ENCODE data around the gene GAL3ST3. TPM values are rescaled to one million over a fixed set of nuclear protein-coding genes. Genes with fewer than 3 reads are reported as not detected.

Gene GAL3ST3
- polyA plus RNA-seq, 3 donors: not detected

- peak overlapping the region; percentile 80 for H2AFZ ChIP-seq (ENCODE audit: insufficient read depth, low read depth, low read length, poor library complexity, severe bottlenecking)
- intact Hi-C loops (cut with micrococcal nuclease): loop anchor here in 1 of 2 donors (2.0 to 5.0 kb wide), 2 partner anchors 20 to 35 kb away; partner anchors contain the start of genes BANF1 and EIF1AD
- Mint-ChIP-seq H3K4me1 (peaks cover 31% of the 10 kb centered on the region), H3K27ac (peak overlapping the region in 5 of 7 donors; percentile 30 to 93 (median 77)), H3K4me3 (peak overlapping the region; percentile 57 to 84), H3K27me3 (ENCODE audit: low read depth in 3 of 3) (peaks cover 11 to 14% (median 13%) of the 10 kb centered on the region in 3 donors), H3K36me3 (peaks cover 9 to 12% of the 10 kb centered on the region in 2 donors), H3K9me3 (peaks cover 0 to 2% (median 0%) of the 10 kb centered on the region in 7 donors)
- H3K4me1 ChIP-seq (ENCODE audit: control insufficient read depth in 1 of 2, insufficient read depth in 2 of 2, low read length in 2 of 2): peaks cover 31 to 32% of the 10 kb centered on the region in 2 donors
- peak; percentile 65 to 76 (median 70) for DNase-seq
- H4K20me1 ChIP-seq (ENCODE audit: insufficient read depth, low read length): no peaks in the 10 kb centered on the region
- peaks cover 0 to 5% of the 10 kb centered on the region in 2 donors for H3K36me3 ChIP-seq (replicated peaks in 1 of 2; ENCODE audit: control insufficient read depth in 1 of 2, insufficient read depth in 2 of 2, low read length in 2 of 2)
- no peak overlapping the region for H3K27ac ChIP-seq (ENCODE audit: low read depth in 1 of 2, low read length in 2 of 2)
- H3K9me3 ChIP-seq (replicated peaks in 1 of 2; ENCODE audit: control insufficient read depth in 1 of 2, insufficient read depth in 1 of 2, low read length in 2 of 2): no peaks in the 10 kb centered on the region
- H3K79me2 ChIP-seq (ENCODE audit: insufficient read depth, low read length): peaks cover 11% of the 10 kb centered on the region
- WGBS (ENCODE audit: insufficient coverage): 17% methylated on average over 45 of the region's 46 CpGs
- peak overlapping the region; percentile 69 for H3K4me2 ChIP-seq (replicated peaks; ENCODE audit: extremely low read depth, low read length, poor library complexity, severe bottlenecking)
- H3K27me3 ChIP-seq (ENCODE audit: control insufficient read depth in 2 of 2, insufficient read depth in 2 of 2, low read length in 2 of 2): peaks cover 0 to 4% of the 10 kb centered on the region in 2 donors
- H3K4me3 ChIP-seq (replicated peaks in 1 of 3; ENCODE audit: low read depth in 2 of 3, low read length in 3 of 3): peak overlapping the region in 1 of 3 experiments; percentile 42
- peak overlapping the region; percentile 34 for H3K9ac ChIP-seq (ENCODE audit: insufficient read depth, low read length, poor library complexity, severe bottlenecking)
- TF ChIP-seq, protein P1, sequence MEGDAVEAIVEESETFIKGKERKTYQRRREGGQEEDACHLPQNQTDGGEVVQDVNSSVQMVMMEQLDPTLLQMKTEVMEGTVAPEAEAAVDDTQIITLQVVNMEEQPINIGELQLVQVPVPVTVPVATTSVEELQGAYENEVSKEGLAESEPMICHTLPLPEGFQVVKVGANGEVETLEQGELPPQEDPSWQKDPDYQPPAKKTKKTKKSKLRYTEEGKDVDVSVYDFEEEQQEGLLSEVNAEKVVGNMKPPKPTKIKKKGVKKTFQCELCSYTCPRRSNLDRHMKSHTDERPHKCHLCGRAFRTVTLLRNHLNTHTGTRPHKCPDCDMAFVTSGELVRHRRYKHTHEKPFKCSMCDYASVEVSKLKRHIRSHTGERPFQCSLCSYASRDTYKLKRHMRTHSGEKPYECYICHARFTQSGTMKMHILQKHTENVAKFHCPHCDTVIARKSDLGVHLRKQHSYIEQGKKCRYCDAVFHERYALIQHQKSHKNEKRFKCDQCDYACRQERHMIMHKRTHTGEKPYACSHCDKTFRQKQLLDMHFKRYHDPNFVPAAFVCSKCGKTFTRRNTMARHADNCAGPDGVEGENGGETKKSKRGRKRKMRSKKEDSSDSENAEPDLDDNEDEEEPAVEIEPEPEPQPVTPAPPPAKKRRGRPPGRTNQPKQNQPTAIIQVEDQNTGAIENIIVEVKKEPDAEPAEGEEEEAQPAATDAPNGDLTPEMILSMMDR (IDR thresholded peaks at IDR 0.05): peak; percentile 98
Observed at GRCh38 chr11:66022401-66023185, 26.4 kb downstream of the GAL3ST3 start.

- peak overlapping the region in 2 of 3 experiments; percentile 18 to 69 for H3K4me3 ChIP-seq (replicated peaks in 1 of 3; ENCODE audit: low read depth in 2 of 3, low read length in 3 of 3)
- H4K20me1 ChIP-seq (ENCODE audit: insufficient read depth, low read length): no peaks in the 10 kb centered on the region
- peaks cover 20 to 26% of the 10 kb centered on the region in 2 donors for H3K36me3 Mint-ChIP-seq
Observed at GRCh38 chr11:66020618-66021357, 28.2 kb downstream of the GAL3ST3 start.

More at GRCh38 chr11:66020618-66021357, 28.2 kb downstream of the GAL3ST3 start:
- Histone ChIP-seq H3K27me3 (ENCODE audit: control insufficient read depth in 2 of 2, insufficient read depth in 2 of 2, low read length in 2 of 2) (peaks cover 0 to 4% of the 10 kb centered on the region in 2 donors), H2AFZ (ENCODE audit: insufficient read depth, low read depth, low read length, poor library complexity, severe bottlenecking) (peak overlapping the region; percentile 68), H3K9ac (ENCODE audit: insufficient read depth, low read length, poor library complexity, severe bottlenecking) (peak overlapping the region; percentile 69), H3K36me3 (replicated peaks in 1 of 2; ENCODE audit: control insufficient read depth in 1 of 2, insufficient read depth in 2 of 2, low read length in 2 of 2) (peaks cover 8 to 9% of the 10 kb centered on the region in 2 donors), H3K4me2 (replicated peaks; ENCODE audit: extremely low read depth, low read length, poor library complexity, severe bottlenecking) (peak overlapping the region; percentile 70), H3K4me1 (ENCODE audit: control insufficient read depth in 1 of 2, insufficient read depth in 2 of 2, low read length in 2 of 2) (peaks cover 31 to 32% of the 10 kb centered on the region in 2 donors), H3K79me2 (ENCODE audit: insufficient read depth, low read length) (peaks cover 11% of the 10 kb centered on the region), H3K27ac (ENCODE audit: low read depth in 1 of 2, low read length in 2 of 2) (peak overlapping the region; percentile 31 to 91), H3K9me3 (replicated peaks in 1 of 2; ENCODE audit: control insufficient read depth in 1 of 2, insufficient read depth in 1 of 2, low read length in 2 of 2) (no peaks in the 10 kb centered on the region)
- DNase-seq: peak; percentile 90 to 96 (median 95)
- H3K27me3 Mint-ChIP-seq (ENCODE audit: low read depth in 3 of 3): peaks cover 9 to 11% (median 10%) of the 10 kb centered on the region in 3 donors
- TF ChIP-seq, protein P1 (IDR thresholded peaks at IDR 0.05): no peak
- intact Hi-C loops (cut with micrococcal nuclease): loop anchor here in 1 of 2 donors (5.0 kb wide), 1 partner anchor 33 kb away; no protein-coding TSS in a partner anchor
- peak overlapping the region; percentile 77 to 96 (median 91) for H3K27ac Mint-ChIP-seq
- peak overlapping the region; percentile 65 to 77 for H3K4me3 Mint-ChIP-seq
- 57% methylated on average over 15 of the region's 25 CpGs for WGBS (ENCODE audit: insufficient coverage)
- peaks cover 31% of the 10 kb centered on the region for H3K4me1 Mint-ChIP-seq
- peaks cover 0 to 2% (median 0%) of the 10 kb centered on the region in 7 donors for H3K9me3 Mint-ChIP-seq
